HEK293T (cell line): Measurements from ENCODE around the gene COX6B2.

ENCODE experiments used
- CTCF ChIA-PET: fragments of 350-600 bp; formaldehyde crosslinking; extraction: SDS; loops from one replicate; lab custom pipeline; 2021; ENCODE audit warnings: antibody characterized with exemption, inconsistent platforms; lab: Yijun Ruan, JAX
- POLR2A ChIA-PET: fragments of 350-600 bp; formaldehyde crosslinking; extraction: SDS; loops from one replicate; lab custom pipeline; 2020; ENCODE audit warnings: antibody characterized with exemption, inconsistent platforms; lab: Yijun Ruan, JAX
- DNase-seq: peaks from one replicate; pipeline ENCODE4 v3.0.0; 2012; ENCODE audit warnings: mixed read lengths; ENCODE audit errors: extremely low spot score
- ARNT ChIP-seq: fragments of 450-650 bp; IDR thresholded peaks from 2 replicates; pipeline ENCODE4 v1.6.1; 2017; ENCODE audit warnings: mild to moderate bottlenecking
- BHLHE40 ChIP-seq: fragments of 450-650 bp; IDR thresholded peaks from 2 replicates; pipeline ENCODE4 v1.6.1; 2016; ENCODE audit warnings: mild to moderate bottlenecking, moderate library complexity, borderline replicate concordance
- CTBP1 ChIP-seq: fragments of 450-650 bp; IDR thresholded peaks from 2 replicates; pipeline ENCODE4 v1.6.1; 2016; ENCODE audit warnings: borderline replicate concordance
- ELF4 ChIP-seq: fragments of 450-650 bp; IDR thresholded peaks from 2 replicates; pipeline ENCODE4 v1.6.1; 2017; ENCODE audit warnings: antibody characterized with exemption
- FOXA1 ChIP-seq: fragments of 450-650 bp; IDR thresholded peaks from 2 replicates; pipeline ENCODE4 v1.6.1; 2016; ENCODE audit warnings: mild to moderate bottlenecking
- FOXK2 ChIP-seq: fragments of 450-650 bp; IDR thresholded peaks from 2 replicates; pipeline ENCODE4 v1.6.1; 2016; ENCODE audit warnings: mild to moderate bottlenecking
- FOXM1 ChIP-seq: fragments of 450-650 bp; IDR thresholded peaks from 2 replicates; pipeline ENCODE4 v1.6.1; 2017; ENCODE audit warnings: mild to moderate bottlenecking, borderline replicate concordance
- HDGF ChIP-seq: fragments of 450-650 bp; IDR thresholded peaks from 2 replicates; pipeline ENCODE4 v1.6.1; 2017; ENCODE audit warnings: antibody characterized with exemption, borderline replicate concordance
- L3MBTL2 ChIP-seq: fragments of 450-650 bp; conservative IDR thresholded peaks from 2 replicates; pipeline ENCODE4 v1.6.1; 2016; ENCODE audit warnings: mild to moderate bottlenecking
- LEF1 ChIP-seq: fragments of 450-650 bp; IDR thresholded peaks from 2 replicates; pipeline ENCODE4 v1.6.1; 2017; ENCODE audit warnings: mild to moderate bottlenecking, borderline replicate concordance
- NFRKB ChIP-seq: fragments of 450-650 bp; IDR thresholded peaks from 2 replicates; pipeline ENCODE4 v1.6.1; 2016; ENCODE audit warnings: mild to moderate bottlenecking, moderate library complexity
- SP1 ChIP-seq: fragments of 450-650 bp; IDR thresholded peaks from 2 replicates; pipeline ENCODE4 v1.6.1; 2017
- SUZ12 ChIP-seq: fragments of 450-650 bp; IDR thresholded peaks from 2 replicates; pipeline ENCODE4 v1.6.1; 2016; ENCODE audit warnings: mild to moderate bottlenecking
- TARDBP ChIP-seq: fragments of 450-650 bp; IDR thresholded peaks from 2 replicates; pipeline ENCODE4 v1.6.1; 2016
- ZNF384 ChIP-seq: fragments of 450-650 bp; IDR thresholded peaks from 2 replicates; pipeline ENCODE4 v1.6.1; 2016
- TF ChIP-seq, protein P1 (sequence below): fragments of 450-650 bp; IDR thresholded peaks from 2 replicates; pipeline ENCODE4 v1.6.1; 2016

The COX6B2 gene

DNA sequence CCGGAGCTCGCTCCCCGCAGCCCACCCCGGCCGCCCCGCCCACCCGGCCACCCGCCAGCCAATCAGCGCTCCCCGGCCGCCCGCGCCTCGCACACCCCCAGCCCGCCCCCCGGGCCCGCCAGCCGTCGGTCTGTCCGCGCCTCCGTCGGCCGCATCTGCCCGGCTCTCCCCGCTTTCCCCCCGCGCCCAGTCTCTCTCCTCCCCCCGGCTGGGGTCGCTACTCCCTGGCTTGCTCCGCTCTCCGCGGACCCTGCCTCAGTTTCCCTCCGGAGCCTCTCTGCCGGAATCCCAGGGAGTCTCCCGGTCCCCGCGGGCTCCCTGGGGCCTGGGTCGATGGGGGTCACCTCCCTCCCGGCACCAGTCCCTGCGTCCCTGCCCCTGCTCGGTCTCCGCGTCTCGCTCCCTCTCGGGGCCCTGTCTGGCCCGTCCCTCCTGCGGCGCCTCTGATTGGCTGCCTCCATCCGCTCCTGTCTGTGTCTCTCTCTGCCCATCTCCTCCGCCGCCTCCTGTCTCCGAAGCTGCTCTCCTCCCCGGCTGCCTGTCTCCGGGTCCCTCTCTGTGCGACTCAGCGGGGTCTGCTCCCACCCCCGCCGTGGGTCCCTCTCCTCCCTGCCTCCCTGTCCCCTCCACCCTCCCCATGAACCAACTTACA is 15.3 kb upstream of the COX6B2 start:
- CTCF ChIA-PET: no interaction called here
- TF ChIP-seq TARDBP: no peak
- no peak for TF ChIP-seq FOXA1
- no peak for TF ChIP-seq BHLHE40
- TF ChIP-seq, protein P1, sequence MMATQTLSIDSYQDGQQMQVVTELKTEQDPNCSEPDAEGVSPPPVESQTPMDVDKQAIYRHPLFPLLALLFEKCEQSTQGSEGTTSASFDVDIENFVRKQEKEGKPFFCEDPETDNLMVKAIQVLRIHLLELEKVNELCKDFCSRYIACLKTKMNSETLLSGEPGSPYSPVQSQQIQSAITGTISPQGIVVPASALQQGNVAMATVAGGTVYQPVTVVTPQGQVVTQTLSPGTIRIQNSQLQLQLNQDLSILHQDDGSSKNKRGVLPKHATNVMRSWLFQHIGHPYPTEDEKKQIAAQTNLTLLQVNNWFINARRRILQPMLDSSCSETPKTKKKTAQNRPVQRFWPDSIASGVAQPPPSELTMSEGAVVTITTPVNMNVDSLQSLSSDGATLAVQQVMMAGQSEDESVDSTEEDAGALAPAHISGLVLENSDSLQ: no peak
- no peak for TF ChIP-seq ARNT
- no peak for TF ChIP-seq LEF1
- TF ChIP-seq HDGF: no peak
- TF ChIP-seq CTBP1: no peak
- TF ChIP-seq ELF4: no peak
- TF ChIP-seq SUZ12: no peak
- TF ChIP-seq FOXK2: no peak
- TF ChIP-seq ZNF384: no peak
- TF ChIP-seq FOXM1: no peak
- peak; percentile 46 for DNase-seq
- POLR2A ChIA-PET: interaction anchor here (0.9 to 1.8 kb wide), 3 partner anchors 26 to 37 kb away, joined by 3 to 7 read pairs (median 5); partner anchors contain the start of gene UBE2S

DNA sequence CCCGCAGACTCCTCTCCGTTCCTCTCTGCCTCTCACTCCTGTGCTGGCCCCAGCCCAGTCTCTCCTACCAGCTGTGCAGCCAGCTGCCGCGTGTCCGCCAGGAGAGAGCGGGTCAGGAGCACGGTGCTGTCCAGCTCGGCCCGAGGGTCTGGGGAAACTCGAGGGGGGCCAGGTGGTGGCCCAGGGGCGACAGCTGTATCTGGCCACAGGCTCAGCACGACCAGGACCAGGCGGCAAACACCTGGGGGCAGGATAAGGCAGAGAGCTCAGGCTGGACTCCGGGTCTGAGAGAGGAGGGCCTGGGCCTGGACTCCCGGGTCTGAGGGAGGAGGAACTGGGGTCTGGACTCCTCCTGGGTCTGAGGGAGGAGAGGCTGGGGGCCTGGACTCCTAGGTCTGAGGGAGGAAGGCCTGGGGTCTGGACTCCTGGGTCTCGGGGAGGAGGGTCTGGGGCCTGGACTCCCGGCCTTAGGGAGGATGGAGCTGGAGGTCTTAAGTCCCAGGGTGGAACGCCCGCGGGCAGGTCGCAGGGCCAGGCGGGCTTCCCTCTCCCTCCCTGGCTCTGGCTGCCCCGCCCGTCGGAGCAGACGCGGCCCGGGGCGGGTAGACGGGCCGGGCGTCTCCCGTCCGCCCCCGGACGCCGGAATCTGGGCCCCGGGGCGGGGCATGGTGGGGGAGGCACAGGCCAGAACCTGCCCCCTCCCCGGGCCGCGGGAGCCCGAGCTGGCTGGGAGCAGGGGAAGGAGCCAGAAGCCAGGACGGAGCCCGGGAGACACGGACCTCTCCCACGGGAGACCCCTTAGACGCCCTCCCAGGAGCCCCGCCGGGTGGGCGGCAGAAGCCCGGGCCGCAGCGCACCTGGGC is 14.4 kb upstream of the COX6B2 start:
- CTCF ChIA-PET: no interaction called here
- DNase-seq: no peak
- POLR2A ChIA-PET: interaction anchor here (0.9 to 2.0 kb wide), 4 partner anchors 25 to 38 kb away, joined by 3 to 8 read pairs (median 6); partner anchors contain the start of gene UBE2S
- TF ChIP-seq BHLHE40 (no peak), LEF1 (no peak), FOXM1 (no peak), SP1 (no peak), TARDBP (no peak), L3MBTL2 (no peak), SUZ12 (no peak), ARNT (no peak), FOXK2 (no peak), CTBP1 (no peak), ZNF384 (no peak), ELF4 (no peak), HDGF (no peak), FOXA1 (no peak), NFRKB (no peak)
- TF ChIP-seq, protein P1: no peak

DNA sequence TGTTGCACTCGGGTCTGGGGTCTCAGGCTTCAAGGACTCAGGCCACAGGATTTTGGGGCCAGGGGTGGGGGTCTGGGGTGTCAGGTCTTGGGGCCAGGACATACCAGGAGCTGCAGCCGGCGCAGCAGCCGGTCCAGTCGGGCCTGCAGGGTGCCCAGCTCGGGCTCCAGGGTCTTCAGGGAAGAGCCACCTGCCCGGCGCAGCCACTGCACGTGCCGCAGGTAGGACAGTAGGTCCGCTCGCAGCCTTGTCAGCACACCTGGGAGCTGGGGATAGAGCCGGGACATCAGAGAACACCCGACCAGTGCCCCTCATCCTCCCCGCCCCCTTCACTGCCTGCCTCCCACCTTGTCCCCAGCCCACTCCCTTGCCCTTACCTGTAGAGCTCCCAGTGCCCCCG is 13.6 kb upstream of the COX6B2 start:
- no peak for TF ChIP-seq L3MBTL2
- no peak for TF ChIP-seq ARNT
- no peak for TF ChIP-seq TARDBP
- TF ChIP-seq ELF4: no peak
- TF ChIP-seq, protein P1: no peak
- TF ChIP-seq FOXM1: no peak
- POLR2A ChIA-PET: interaction anchor here (1.5 to 2.0 kb wide), 3 partner anchors 29 to 39 kb away, joined by 3 to 8 read pairs (median 7); partner anchors contain the start of gene UBE2S
- CTCF ChIA-PET: no interaction called here
- DNase-seq: no peak

DNA sequence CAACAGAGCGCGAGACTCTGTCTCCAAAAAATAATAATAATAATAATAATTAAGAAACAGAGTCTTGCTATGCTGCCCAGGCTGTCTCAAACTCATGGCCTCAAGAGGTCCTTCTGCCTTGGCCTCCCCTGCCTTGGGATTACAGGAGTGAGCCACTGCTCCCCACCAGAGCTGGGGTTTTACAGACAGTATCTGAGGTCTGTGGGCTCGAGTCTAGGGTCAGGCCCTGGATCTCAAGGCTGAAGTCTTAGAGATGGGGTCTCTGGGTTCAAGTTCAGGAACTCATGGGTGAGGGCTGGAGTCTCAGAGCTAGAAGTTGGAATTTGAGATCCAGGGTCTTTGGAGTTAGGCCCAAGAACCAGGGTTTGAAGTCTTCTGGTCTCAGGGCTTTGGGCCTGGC is 12.3 kb upstream of the COX6B2 start:
- TF ChIP-seq TARDBP (no peak), SP1 (no peak), SUZ12 (no peak), LEF1 (no peak), L3MBTL2 (no peak), ELF4 (no peak), HDGF (no peak), ARNT (no peak), FOXK2 (no peak), ZNF384 (no peak), CTBP1 (no peak), NFRKB (no peak), BHLHE40 (no peak), FOXM1 (no peak), FOXA1 (no peak)
- TF ChIP-seq, protein P1: no peak
- ChIA-PET CTCF (no interaction called here), POLR2A (interaction anchor here (0.9 kb wide), 1 partner anchor 27 kb away, joined by 3 read pairs; the partner anchor contains the start of gene KMT5C)
- DNase-seq: no peak
